GM19023 (cell line): ENCODE data around the gene BMP6.

Experiments
- ATAC-seq: cut with Tn5 transposase; IDR thresholded peaks from one replicate; pipeline ENCODE4 v1.9.1; 2021; ENCODE audit warnings: mild to moderate bottlenecking, moderate library complexity; ENCODE audit not compliant: unreplicated experiment

The BMP6 gene

GRCh38 chr6:7821426-7821825 lies 95.5 kb downstream of the BMP6 start:
- ATAC-seq = no peak

DNA sequence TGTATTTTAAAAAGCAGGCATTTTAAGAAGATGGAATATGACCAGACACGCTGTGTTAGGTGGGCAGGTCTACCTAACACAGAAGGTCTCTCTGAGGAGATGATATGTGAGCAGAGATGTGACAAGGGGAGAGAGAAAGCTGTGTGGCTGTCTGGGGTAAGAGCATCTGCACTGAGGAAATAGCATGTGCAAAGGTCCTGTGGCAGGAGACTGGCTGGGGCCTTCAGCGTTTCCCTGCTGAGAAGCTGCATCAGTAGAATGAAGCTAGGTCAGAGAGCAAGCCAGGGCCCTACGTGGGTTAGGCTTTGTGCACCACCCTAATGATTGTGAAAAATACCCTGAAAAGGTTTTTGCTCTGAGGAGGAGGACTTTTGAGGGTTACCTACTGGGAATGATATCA lies 97.7 kb downstream of the BMP6 start:
- no peak for ATAC-seq

GRCh38 chr6:7825986-7826385 lies 100.1 kb downstream of the BMP6 start:
- ATAC-seq = no peak

DNA sequence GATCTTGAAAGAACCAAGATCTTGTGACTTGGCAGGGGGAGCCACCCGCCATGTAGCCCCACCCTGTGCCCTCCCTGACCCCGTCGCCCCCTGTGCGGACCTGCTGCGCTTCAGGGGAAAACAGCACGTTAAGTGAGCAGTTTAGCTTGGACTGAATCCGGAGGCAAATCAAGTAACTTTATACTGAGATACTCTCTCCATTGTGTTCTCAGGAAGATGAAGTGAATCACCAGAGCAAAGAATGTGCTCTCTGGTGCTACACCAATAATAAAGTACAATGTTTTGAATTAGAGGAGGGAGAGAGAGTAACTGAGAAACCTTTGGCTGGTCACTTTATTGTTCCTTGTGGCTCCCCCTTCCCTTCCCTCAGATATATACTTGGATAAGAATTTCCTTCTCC lies 101.2 kb downstream of the BMP6 start:
- no peak for ATAC-seq

GRCh38 chr6:7828124-7828523 lies 102.2 kb downstream of the BMP6 start:
- no peak for ATAC-seq

DNA sequence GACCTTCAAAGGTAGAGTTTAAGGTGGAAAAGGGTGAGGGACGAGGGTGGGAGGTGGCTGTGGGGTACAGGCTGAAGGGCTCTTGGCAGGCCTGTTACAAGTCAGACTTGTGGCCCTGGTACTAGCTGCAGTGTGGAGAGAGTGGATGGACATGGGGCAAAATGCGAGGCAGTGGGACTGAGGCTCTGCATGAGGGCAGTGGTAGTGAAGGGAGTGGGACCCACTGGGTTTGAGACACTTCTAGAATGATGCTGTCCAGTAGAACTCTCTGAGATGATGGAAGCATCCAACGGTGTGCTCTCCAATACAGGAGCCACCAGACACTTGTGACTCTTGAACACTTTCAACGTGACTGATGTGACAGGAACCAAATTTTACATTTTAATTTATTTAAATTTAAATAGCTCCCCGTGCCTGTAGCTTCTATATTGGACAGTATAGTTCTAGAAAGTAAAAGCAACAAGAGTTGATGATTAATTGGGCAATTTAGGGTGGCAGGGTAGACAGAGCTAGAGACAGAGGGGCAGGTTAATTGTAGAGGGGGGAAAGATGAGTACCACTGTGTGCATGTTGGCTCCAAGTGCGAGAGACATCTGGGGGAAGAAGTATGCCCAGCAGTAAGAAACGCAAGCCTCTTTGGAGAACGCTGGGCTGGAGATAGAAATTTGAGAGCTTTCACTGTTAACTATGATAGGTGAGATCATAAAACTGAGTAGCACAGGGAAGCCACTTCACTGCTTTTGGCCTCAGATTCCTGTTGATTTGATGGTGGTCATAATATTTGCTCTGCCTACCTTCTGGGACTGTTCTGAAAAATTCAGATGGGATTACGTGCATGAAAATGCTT lies 107.2 kb downstream of the BMP6 start:
- no peak for ATAC-seq

DNA sequence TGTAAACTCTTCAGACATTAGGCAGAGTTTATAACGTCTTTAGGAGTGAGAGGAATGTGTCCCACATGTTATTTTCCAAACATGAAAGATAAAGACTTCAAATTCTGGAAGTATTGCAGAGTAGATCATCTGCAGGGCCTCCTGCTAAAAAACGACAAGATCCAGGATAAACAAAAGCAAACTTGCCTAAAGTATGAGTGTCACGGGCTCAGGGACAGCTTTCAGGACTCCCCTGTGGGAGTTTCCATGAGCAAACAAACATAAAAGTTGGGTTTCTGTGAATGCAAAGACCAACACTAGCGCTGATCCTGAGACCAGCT lies 107.8 kb downstream of the BMP6 start:
- no peak for ATAC-seq

DNA sequence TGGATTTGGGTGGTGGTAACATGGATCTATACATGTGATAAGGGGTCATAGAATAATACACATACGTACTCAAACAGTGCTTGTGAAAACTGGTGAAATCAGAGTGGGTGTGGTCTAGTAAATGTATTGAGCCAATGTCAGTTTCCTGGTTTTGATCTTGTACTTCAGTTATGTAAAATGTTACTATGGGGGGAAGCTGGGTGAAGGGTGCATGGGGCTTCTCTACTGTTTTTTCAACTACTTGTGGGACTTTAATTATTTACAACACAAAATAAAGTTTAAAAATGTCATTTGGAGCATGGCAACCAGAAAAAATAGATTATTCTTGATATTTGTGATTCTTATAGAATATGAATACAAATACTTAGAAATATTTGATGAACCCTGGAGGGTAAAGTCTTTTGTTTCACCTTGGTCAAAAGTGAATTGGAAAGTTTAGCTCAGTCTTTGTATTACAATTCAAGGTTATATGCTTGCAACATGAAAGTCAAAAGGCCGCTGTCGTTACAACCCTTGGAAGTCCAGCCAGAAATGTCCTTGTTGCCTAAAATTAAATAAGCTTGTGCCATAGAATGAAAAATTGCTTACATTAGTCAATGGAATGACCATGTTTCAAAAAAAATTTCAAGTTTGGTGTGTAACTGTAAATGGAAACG lies 110.6 kb downstream of the BMP6 start:
- no peak for ATAC-seq

- ATAC-seq = no peak
Observed at GRCh38 chr6:7841781-7842468, 116.0 kb downstream of the BMP6 start.

DNA sequence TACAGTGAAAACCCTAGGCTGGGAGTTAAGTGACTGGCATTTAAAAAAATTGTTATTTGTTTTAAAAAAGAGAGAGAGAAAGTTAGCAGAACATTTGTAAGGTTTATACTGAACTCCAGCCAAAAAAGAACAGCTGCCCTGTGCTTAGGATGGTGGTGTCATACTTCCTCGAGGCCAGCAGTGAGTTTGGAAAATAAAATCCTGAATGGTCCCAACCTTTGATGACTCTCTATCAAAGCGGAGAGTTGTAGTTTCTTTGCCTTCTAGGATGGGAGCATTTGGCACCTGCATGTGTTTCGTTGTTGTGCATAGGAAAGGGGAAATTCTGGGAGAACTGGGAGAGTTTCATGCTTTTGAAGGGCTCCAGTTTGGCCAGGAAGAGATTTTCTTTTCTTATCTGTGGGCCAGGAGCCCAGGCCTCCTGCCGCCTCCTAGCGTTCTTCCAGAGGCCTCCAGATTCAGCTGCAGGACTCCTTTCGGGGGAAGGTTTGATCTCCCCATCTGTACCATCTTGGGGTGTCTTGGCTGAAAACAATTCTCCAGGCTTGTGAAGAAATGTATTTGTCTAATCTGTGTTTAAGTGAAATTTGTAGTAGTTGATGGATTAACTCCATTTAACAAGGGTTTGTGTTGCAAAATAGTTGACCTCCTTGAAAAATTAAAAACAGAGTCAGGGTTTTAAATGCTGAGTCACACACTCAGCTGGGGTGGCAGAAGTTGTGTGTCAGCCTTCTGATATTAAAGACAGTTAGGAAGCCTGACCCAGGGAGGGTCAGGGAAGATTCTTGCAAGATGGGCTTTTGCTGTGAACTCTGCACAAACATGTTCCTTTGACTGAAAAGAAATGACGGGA lies 121.3 kb downstream of the BMP6 start:
- ATAC-seq = no peak

DNA sequence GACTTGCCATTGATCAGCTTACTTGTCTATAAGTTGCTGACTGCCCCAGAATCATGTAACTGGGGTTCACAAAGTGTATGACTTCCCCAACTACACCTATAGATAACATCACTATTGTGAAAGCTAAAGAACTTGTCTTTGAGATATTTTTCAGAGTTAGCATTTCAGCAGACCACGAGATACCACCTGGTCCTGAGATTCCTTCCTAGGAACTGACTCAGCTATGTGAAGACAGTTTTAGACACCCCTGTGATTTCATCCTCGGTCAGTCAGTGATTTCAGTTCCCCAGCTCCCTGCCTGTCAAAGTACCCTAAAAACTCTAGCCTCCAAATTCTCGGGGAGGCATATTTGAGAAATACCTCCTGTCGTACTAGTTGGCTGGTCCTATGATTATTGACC lies 122.3 kb downstream of the BMP6 start:
- ATAC-seq = no peak

- ATAC-seq = no peak
Observed at GRCh38 chr6:7851780-7852179, 125.9 kb downstream of the BMP6 start.

DNA sequence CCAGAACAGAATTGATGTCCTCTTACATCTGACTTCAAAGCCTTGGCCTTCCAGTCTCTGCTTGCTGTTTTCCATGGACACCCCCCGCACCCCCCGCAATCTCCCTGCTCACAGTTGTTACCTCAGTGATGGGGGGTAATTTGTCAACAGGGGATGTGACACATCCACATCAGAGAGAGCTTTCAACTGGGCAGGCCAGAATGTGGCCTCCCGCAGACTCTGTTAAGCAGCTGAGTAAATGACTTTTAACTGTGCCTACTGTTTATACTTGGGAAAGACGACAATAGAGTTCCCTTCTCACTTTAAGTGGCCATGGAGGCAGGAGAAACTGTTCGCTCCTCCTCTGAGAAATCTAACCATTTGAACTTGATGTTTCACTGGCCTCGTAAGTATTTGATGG lies 133.7 kb downstream of the BMP6 start:
- ATAC-seq = no peak

DNA sequence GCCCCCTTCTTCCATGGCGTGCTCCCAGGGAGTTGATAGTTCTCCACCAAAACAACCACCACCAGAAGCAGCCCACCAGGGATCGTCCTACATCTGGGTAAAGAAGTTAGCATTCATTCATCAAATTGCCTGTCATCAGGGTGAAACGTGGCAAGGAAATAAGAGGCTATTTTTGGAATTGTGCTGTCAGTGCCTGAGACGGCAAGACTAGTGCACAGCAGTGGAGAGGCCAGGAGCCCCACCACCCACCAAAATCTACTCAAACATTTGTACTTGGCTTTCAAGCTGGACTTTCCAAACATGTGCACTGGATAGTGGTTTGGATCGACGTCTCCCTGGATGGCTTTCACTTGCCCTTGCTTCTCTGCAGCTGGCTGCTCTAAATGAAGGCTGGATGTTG lies 139.9 kb downstream of the BMP6 start:
- ATAC-seq = no peak

DNA sequence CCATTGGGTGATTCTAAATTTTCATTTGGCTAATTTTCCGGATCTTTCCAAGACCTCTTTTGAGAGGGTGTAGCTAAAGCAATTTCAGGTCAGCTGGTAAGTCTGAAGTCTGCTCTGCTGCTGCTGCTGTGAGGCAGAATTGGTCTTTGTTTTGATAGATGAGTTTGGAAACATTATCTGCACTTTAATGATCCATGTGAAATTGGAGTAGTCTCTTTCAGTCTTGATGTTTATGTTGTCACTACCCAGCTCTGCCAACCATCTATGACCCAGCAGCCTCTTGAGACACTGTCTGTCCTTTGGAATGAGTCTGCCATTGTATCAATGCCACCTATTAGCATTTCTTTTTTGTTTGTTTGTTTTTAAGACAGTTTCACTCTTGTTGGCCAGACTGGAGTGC lies 140.6 kb downstream of the BMP6 start:
- no peak for ATAC-seq

DNA sequence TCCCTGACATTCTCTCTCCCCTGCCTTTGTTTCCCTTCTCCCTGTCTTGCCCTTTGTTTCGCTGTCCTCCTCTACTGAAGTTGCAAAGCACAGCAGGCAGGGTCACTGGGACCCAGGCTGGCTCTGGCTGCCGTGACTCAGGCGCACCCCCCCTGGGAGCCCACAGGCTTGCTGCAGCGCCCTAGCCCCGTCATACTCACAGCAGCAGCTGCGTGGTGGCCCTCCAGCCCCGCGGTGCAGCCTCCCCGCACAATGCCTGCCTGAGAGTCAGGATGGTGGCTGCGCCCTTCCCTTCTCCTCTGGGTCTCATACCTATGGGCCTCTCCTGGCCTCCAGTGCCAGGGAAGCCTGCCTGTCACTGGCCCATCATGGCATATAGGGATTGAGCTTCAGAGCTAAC lies 143.0 kb downstream of the BMP6 start:
- no peak for ATAC-seq

DNA sequence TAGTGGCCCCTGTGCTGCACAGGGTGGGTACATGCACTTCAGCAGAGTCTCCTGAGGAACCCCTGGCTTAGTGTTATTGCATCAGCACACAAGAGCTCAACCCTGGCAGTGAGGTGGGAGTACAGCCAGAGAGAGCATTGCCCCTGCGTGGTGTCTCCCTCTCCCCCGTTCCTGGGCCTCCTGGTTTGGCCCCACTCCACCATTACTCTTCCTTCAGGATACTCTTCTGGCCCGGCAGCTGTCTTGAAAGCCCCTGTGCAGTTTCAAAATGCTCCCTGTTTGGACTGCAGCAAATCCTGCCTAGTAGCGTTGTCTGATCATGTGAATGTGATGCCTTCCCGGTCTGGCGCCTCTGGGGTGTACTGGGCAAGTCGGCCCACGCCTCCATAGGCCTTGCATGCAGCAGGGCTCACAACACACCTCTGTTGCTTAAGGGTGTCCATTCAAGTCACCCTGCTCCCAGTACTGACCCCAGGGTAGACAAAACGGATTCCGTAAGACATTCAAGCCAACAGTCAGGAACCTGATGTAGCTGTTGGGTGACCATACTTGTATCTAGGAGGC lies 152.6 kb downstream of the BMP6 start:
- no peak for ATAC-seq

GRCh38 chr6:7879043-7879442 lies 153.1 kb downstream of the BMP6 start:
- ATAC-seq = no peak

GRCh38 chr6:7879579-7879978 lies 153.7 kb downstream of the BMP6 start:
- ATAC-seq = no peak

- ATAC-seq = no peak
Observed at GRCh38 chr6:7879980-7880717, 154.2 kb downstream of the BMP6 start.
